WTC11 (cell line): ENCODE measurements around the gene DUXB. TPM values are rescaled to one million over a fixed set of nuclear protein-coding genes. Genes with fewer than 3 reads are reported as not detected.
A peak's percentile ranks its signal among the peaks of the same experiment; 100 is the strongest.

Experiments
- ATAC-seq: fragments of 200-7000 bp; cut with Tn5 transposase; 2 replicates; pipeline ENCODE4 v1.10.0; 2021; ENCODE audit warnings: mild to moderate bottlenecking, moderate library complexity
- CTCF ChIA-PET: fragments of 300-600 bp; sonication (Branson Sonifier 250); formaldehyde crosslinking; loops from one replicate; lab custom pipeline; 2021; ENCODE audit warnings: antibody characterized with exemption; lab: Charles Lee
- POLR2A ChIA-PET: fragments of 350-600 bp; sonication (Branson Sonifier 250); formaldehyde crosslinking; loops from one replicate; lab custom pipeline; 2021; ENCODE audit warnings: antibody characterized with exemption; lab: Charles Lee
- DNase-seq: peaks from one replicate; pipeline ENCODE4 v3.0.0; 2021; ENCODE audit warnings: low spot score
- H3K27ac Mint-ChIP-seq: 2 replicates; pipeline ENCODE4 v1.8.0; 2021; ENCODE audit warnings: mixed read lengths
- H3K27me3 Mint-ChIP-seq: 2 replicates; pipeline ENCODE4 v1.8.0; 2021; ENCODE audit warnings: low read depth, mild to moderate bottlenecking, moderate library complexity, mixed read lengths
- H3K36me3 Mint-ChIP-seq: 2 replicates; pipeline ENCODE4 v1.8.0; 2021; ENCODE audit warnings: mixed read lengths
- H3K4me1 Mint-ChIP-seq: 2 replicates; pipeline ENCODE4 v1.8.0; 2022; ENCODE audit warnings: mixed read lengths
- H3K4me3 Mint-ChIP-seq: 2 replicates; pipeline ENCODE4 v1.8.0; 2021; ENCODE audit warnings: mild to moderate bottlenecking, moderate library complexity, mixed read lengths
- H3K9me3 Mint-ChIP-seq: 2 replicates; pipeline ENCODE4 v1.8.0; 2021; ENCODE audit warnings: mixed read lengths
- ATF2 ChIP-seq: sonication (generic); formaldehyde crosslinking; IDR thresholded peaks from 2 replicates; pipeline ENCODE4 v1.8.1; 2022; ENCODE audit warnings: low read depth, missing genetic modification reagents, borderline replicate concordance
- ATF6 ChIP-seq: sonication (generic); formaldehyde crosslinking; IDR thresholded peaks from 2 replicates; pipeline ENCODE4 v1.8.1; 2023; ENCODE audit warnings: mild to moderate bottlenecking, missing genetic modification reagents
- ESRRA ChIP-seq: sonication (generic); formaldehyde crosslinking; IDR thresholded peaks from 2 replicates; pipeline ENCODE4 v1.8.1; 2022; ENCODE audit warnings: mild to moderate bottlenecking, missing genetic modification reagents, borderline replicate concordance
- FOXP1 ChIP-seq: sonication (generic); formaldehyde crosslinking; IDR thresholded peaks from 2 replicates; pipeline ENCODE4 v1.8.0; 2022; ENCODE audit warnings: missing genetic modification reagents, mild to moderate bottlenecking, moderate library complexity, borderline replicate concordance
- GABPB1 ChIP-seq: sonication (generic); formaldehyde crosslinking; IDR thresholded peaks from 2 replicates; pipeline ENCODE4 v1.8.1; 2023; ENCODE audit warnings: mild to moderate bottlenecking, missing genetic modification reagents
- GTF2I ChIP-seq: fragments of 250-450 bp; sonication (Bioruptor Pico); conservative IDR thresholded peaks from 2 replicates; pipeline ENCODE4 v1.4.0; 2021; ENCODE audit warnings: mild to moderate bottlenecking
- IRF1 ChIP-seq: sonication (generic); formaldehyde crosslinking; IDR thresholded peaks from 2 replicates; pipeline ENCODE4 v1.8.0; 2023; ENCODE audit warnings: missing genetic modification reagents
- JAZF1 ChIP-seq: fragments of 250-450 bp; sonication (Bioruptor Pico); IDR thresholded peaks from 2 replicates; pipeline ENCODE4 v1.9.0; 2021; ENCODE audit warnings: moderate library complexity, mild to moderate bottlenecking, inconsistent platforms
- NFE2L1 ChIP-seq: sonication (generic); formaldehyde crosslinking; IDR thresholded peaks from 2 replicates; pipeline ENCODE4 v1.8.1; 2023; ENCODE audit warnings: missing genetic modification reagents
- PRDM15 ChIP-seq: sonication (generic); formaldehyde crosslinking; IDR thresholded peaks from 2 replicates; pipeline ENCODE4 v1.8.0; 2022; ENCODE audit warnings: missing genetic modification reagents
- SP1 ChIP-seq: sonication (generic); formaldehyde crosslinking; conservative IDR thresholded peaks from 2 replicates; pipeline ENCODE4 v1.8.1; 2022; ENCODE audit warnings: missing genetic modification reagents
- USF1 ChIP-seq: sonication (generic); formaldehyde crosslinking; IDR thresholded peaks from 2 replicates; pipeline ENCODE4 v1.8.0; 2022; ENCODE audit warnings: mild to moderate bottlenecking, missing genetic modification reagents
- ZNF232 ChIP-seq: sonication (generic); formaldehyde crosslinking; IDR thresholded peaks from 2 replicates; pipeline ENCODE4 v1.8.0; 2022; ENCODE audit warnings: mild to moderate bottlenecking, missing genetic modification reagents
- total RNA-seq: library from RNA; stranded (reverse); gene quantifications from 3 replicates; pipeline ENCODE4 v1.2.3, GENCODE V29; 2021

The DUXB gene
- total RNA-seq, 1 experiment from 2014 or later = not detected

- TF ChIP-seq ESRRA = 0 out of 2 replicates have a peak, but pooled peaks have one; percentile 12
- peak; percentile 62; the same call in 1 of the 2 replicates for TF ChIP-seq FOXP1
- TF ChIP-seq IRF1 = peak; percentile 56; the same call in 1 of the 2 replicates
- TF ChIP-seq JAZF1 (CRISPR knock-in tag) = no peak
- TF ChIP-seq ZNF232 (CRISPR knock-in tag) = 0 out of 2 replicates have a peak, but pooled peaks have one; percentile 35
- peak; percentile 54; the same call in 1 of the 2 replicates for TF ChIP-seq USF1
- TF ChIP-seq NFE2L1 (CRISPR knock-in tag) = peak; percentile 41; the same call in 1 of the 2 replicates
- peak; percentile 93 for TF ChIP-seq SP1 (CRISPR knock-in tag)
- TF ChIP-seq PRDM15 (CRISPR knock-in tag) = no peak
- TF ChIP-seq GABPB1 (CRISPR knock-in tag) = peak; percentile 27; the same call in 1 of the 2 replicates
Measured at GRCh38 chr16:75647492-75648264, 53.6 kb downstream of the DUXB start, which contains the start of the genes KARS1 and TERF2IP (continued).

- H3K9me3 Mint-ChIP-seq = no peaks in the 10 kb centered on the region
- H3K36me3 Mint-ChIP-seq = peaks cover 31% of the 10 kb centered on the region
- TF ChIP-seq ATF2 (CRISPR knock-in tag) (no peak), GTF2I (CRISPR knock-in tag) (0 out of 2 replicates have a peak, but pooled peaks have one; percentile 5), ATF6 (CRISPR knock-in tag) (no peak), GABPB1 (CRISPR knock-in tag) (no peak)
- CTCF ChIA-PET = interaction anchor here (0.7 to 2.3 kb wide), 6 partner anchors 24 to 130 kb away, joined by 3 to 9 read pairs (median 4); partner anchors contain the start of gene ADAT1
- no peaks in the 10 kb centered on the region for H3K27me3 Mint-ChIP-seq
- peak overlapping the region; percentile 99 for H3K27ac Mint-ChIP-seq
- DNase-seq (no peak), ATAC-seq (peak; percentile 18)
- peak overlapping the region; percentile 99 for H3K4me3 Mint-ChIP-seq
- POLR2A ChIA-PET = interaction anchor here (0.5 to 2.3 kb wide), 7 partner anchors 16 to 1949 kb away, joined by 3 to 11 read pairs (median 4); partner anchors contain the start of genes ADAT1 and CHST6
- peaks cover 31% of the 10 kb centered on the region for H3K4me1 Mint-ChIP-seq
Measured at GRCh38 chr16:75647112-75647491, 54.2 kb downstream of the DUXB start.
